CD14-positive monocyte (primary cell): ENCODE data around the gene DLGAP4. TPM values are rescaled to one million over a fixed set of nuclear protein-coding genes. Genes with fewer than 3 reads are reported as not detected.

Experiments
- DNase-seq, 3 donors: peaks; one replicate each; pipeline ENCODE4 v3.0.0-alpha.2; 2011 to 2022
- H2AFZ ChIP-seq: 2 replicates; pipeline ENCODE4 v1.6.0; 2012; ENCODE audit warnings: mild to moderate bottlenecking, low read depth, low read length, inconsistent platforms; ENCODE audit not compliant: insufficient read depth, poor library complexity, severe bottlenecking
- H3K27ac ChIP-seq, 2 donors: 1 replicate in 1 of 2; 2 replicates in 1 of 2; pipeline ENCODE4 v1.5.1; 2012 to 2013; ENCODE audit warnings: low read length in 2 of 2, control low read depth in 1 of 2, inconsistent platforms in 1 of 2, low read depth in 1 of 2, mild to moderate bottlenecking in 1 of 2
- H3K27me3 ChIP-seq, 2 donors: one replicate each; pipeline versions ENCODE4 v1.6.0 to v1.6.1; 2011 to 2013; ENCODE audit warnings: low read length in 2 of 2; ENCODE audit not compliant: control insufficient read depth in 2 of 2, insufficient read depth in 2 of 2
- H3K36me3 ChIP-seq, 2 donors: replicated peaks in 1 of 2; 1 replicate in 1 of 2; 2 replicates in 1 of 2; pipeline versions ENCODE4 v1.5.1 to v1.6.1; 2012 to 2013; ENCODE audit warnings: low read length in 2 of 2, control low read depth in 1 of 2, inconsistent platforms in 1 of 2, mild to moderate bottlenecking in 1 of 2; ENCODE audit not compliant: insufficient read depth in 2 of 2, control insufficient read depth in 1 of 2
- H3K4me1 ChIP-seq, 2 donors: 1 replicate in 1 of 2; 2 replicates in 1 of 2; pipeline versions ENCODE4 v1.5.1 to v1.6.1; 2012 to 2013; ENCODE audit warnings: low read length in 2 of 2, control low read depth in 1 of 2, inconsistent platforms in 1 of 2, mild to moderate bottlenecking in 1 of 2, moderate library complexity in 1 of 2; ENCODE audit not compliant: insufficient read depth in 2 of 2, control insufficient read depth in 1 of 2
- H3K4me2 ChIP-seq: replicated peaks from 2 replicates; pipeline ENCODE3; 2012; ENCODE audit warnings: low read length, moderate library complexity, mild to moderate bottlenecking; ENCODE audit not compliant: poor library complexity, severe bottlenecking; ENCODE audit errors: extremely low read depth
- H3K4me3 ChIP-seq, 3 experiments: fragments of 200-600 bp in 1 of 3; sonication (generic) in 1 of 3; replicated peaks in 1 of 3; 1 replicate in 2 of 3; 2 replicates in 1 of 3; pipeline ENCODE4 v1.5.1; 2011 to 2013; ENCODE audit warnings: low read length in 3 of 3, mild to moderate bottlenecking in 3 of 3, control low read depth in 2 of 3, low read depth in 2 of 3, inconsistent platforms in 1 of 3, moderate library complexity in 1 of 3
- H3K79me2 ChIP-seq: 2 replicates; pipeline ENCODE4 v1.6.0; 2012; ENCODE audit warnings: mild to moderate bottlenecking, control low read depth, inconsistent platforms, low read length, moderate library complexity; ENCODE audit not compliant: insufficient read depth
- H3K9ac ChIP-seq: 2 replicates; pipeline ENCODE4 v1.6.0; 2017; ENCODE audit warnings: low read length, mild to moderate bottlenecking; ENCODE audit not compliant: insufficient read depth, poor library complexity, severe bottlenecking
- H3K9me3 ChIP-seq, 2 donors: replicated peaks in 1 of 2; 1 replicate in 1 of 2; 2 replicates in 1 of 2; pipeline versions ENCODE4 v1.5.1 to v1.6.1; 2012 to 2013; ENCODE audit warnings: low read length in 2 of 2, control low read depth in 1 of 2; ENCODE audit not compliant: control insufficient read depth in 1 of 2, insufficient read depth in 1 of 2
- H4K20me1 ChIP-seq: 2 replicates; pipeline ENCODE4 v1.6.0; 2012; ENCODE audit warnings: mild to moderate bottlenecking, low read length, control low read depth, moderate library complexity; ENCODE audit not compliant: insufficient read depth
- H3K27ac Mint-ChIP-seq, 7 donors: one replicate each; pipeline ENCODE4 v1.8.0; 2020; ENCODE audit warnings: mild to moderate bottlenecking in 7 of 7, mixed read lengths in 7 of 7, moderate library complexity in 6 of 7, inconsistent platforms in 2 of 7
- H3K27me3 Mint-ChIP-seq, 3 donors: one replicate each; pipeline ENCODE4 v1.8.0; 2021 to 2022; ENCODE audit warnings: low read depth in 3 of 3, mild to moderate bottlenecking in 3 of 3, mixed read lengths in 3 of 3, moderate library complexity in 3 of 3, inconsistent platforms in 1 of 3
- H3K36me3 Mint-ChIP-seq, 2 donors: one replicate each; pipeline ENCODE4 v1.8.0; 2020; ENCODE audit warnings: mixed read lengths in 2 of 2, inconsistent platforms in 1 of 2, mild to moderate bottlenecking in 1 of 2
- H3K4me1 Mint-ChIP-seq: one replicate; pipeline ENCODE4 v1.8.0; 2020; ENCODE audit warnings: mild to moderate bottlenecking, mixed read lengths
- H3K4me3 Mint-ChIP-seq, 2 donors: one replicate each; pipeline ENCODE4 v1.8.0; 2020; ENCODE audit warnings: mild to moderate bottlenecking in 2 of 2, mixed read lengths in 2 of 2, moderate library complexity in 1 of 2
- H3K9me3 Mint-ChIP-seq, 7 donors: one replicate each; pipeline ENCODE4 v1.8.0; 2020 to 2022; ENCODE audit warnings: mixed read lengths in 7 of 7, mild to moderate bottlenecking in 6 of 7, moderate library complexity in 6 of 7, inconsistent platforms in 2 of 7
- WGBS: methylation state at CpG from one replicate; pipeline ENCODE4 v1.1.5; 2013; ENCODE audit warnings: missing lambda C conversion rate; ENCODE audit not compliant: insufficient coverage; 5-methylcytosine and 5-hydroxymethylcytosine counted together
- intact Hi-C, 2 donors: fragments of 100-400 bp; cut with micrococcal nuclease; formaldehyde crosslinking; loops; one replicate each; pipeline versions ENCODE4 v1.15.0 to v1.15.1; 2023
- polyA plus RNA-seq, 3 donors: library from polyadenylated mRNA; depleted of rRNA in 1 of 3; unstranded in 2 of 3; stranded (reverse) in 1 of 3; fragments of 300-500 nt in 2 of 3; fragments of >200 nt in 1 of 3; fragmentation: Illumina TruSeq in 2 of 3; gene quantifications; 1 replicate in 2 of 3; 2 replicates in 1 of 3; pipeline ENCODE4 v1.2.3, GENCODE V29; 2012 to 2021
- TF ChIP-seq, protein P1 (sequence below): fragments of 200-600 bp; IDR thresholded peaks from one replicate; pipeline ENCODE4 v1.8.0; 2022; ENCODE audit warnings: antibody characterized with exemption, mild to moderate bottlenecking

Gene DLGAP4
- polyA plus RNA-seq, 3 donors: 9.9 to 52.7 (median 17.6) TPM

DNA sequence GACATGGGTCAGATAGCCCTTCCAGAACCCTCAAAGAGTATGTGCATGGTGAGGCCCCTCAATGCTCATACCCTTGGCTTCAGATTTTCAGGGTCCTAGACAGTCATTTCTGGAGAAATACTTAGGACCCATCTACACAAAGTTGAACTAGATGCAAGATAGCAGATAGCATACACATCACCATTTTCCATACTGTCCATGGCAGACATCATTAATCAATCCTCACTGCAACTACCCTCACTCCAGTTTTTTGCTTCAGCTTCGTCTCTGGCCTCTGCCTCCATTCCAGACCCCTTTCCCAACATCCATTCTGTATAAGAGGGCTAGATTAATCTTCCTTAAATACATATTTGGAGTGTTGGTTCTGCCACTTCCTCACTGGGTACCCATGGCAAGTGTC, 139.7 kb downstream of the DLGAP4 start:
- Mint-ChIP-seq H3K4me1 (peaks cover 4% of the 10 kb centered on the region), H3K36me3 (no peaks in the 10 kb centered on the region), H3K27ac (no peak overlapping the region), H3K4me3 (no peak overlapping the region), H3K9me3 (peaks cover 0 to 5% (median 0%) of the 10 kb centered on the region in 7 donors), H3K27me3 (peaks cover 4 to 19% (median 15%) of the 10 kb centered on the region in 3 donors)
- no peak overlapping the region for H3K27ac ChIP-seq
- TF ChIP-seq, protein P1, sequence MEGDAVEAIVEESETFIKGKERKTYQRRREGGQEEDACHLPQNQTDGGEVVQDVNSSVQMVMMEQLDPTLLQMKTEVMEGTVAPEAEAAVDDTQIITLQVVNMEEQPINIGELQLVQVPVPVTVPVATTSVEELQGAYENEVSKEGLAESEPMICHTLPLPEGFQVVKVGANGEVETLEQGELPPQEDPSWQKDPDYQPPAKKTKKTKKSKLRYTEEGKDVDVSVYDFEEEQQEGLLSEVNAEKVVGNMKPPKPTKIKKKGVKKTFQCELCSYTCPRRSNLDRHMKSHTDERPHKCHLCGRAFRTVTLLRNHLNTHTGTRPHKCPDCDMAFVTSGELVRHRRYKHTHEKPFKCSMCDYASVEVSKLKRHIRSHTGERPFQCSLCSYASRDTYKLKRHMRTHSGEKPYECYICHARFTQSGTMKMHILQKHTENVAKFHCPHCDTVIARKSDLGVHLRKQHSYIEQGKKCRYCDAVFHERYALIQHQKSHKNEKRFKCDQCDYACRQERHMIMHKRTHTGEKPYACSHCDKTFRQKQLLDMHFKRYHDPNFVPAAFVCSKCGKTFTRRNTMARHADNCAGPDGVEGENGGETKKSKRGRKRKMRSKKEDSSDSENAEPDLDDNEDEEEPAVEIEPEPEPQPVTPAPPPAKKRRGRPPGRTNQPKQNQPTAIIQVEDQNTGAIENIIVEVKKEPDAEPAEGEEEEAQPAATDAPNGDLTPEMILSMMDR: no peak
- no peak for DNase-seq
- intact Hi-C loops: no loop called here
- H3K4me2 ChIP-seq: no peak overlapping the region
- no peaks in the 10 kb centered on the region for H4K20me1 ChIP-seq
- peaks cover 0 to 6% of the 10 kb centered on the region in 2 donors for H3K4me1 ChIP-seq
- H3K9ac ChIP-seq: no peak overlapping the region
- no peaks in the 10 kb centered on the region for H3K27me3 ChIP-seq
- no peaks in the 10 kb centered on the region for H3K9me3 ChIP-seq
- H3K36me3 ChIP-seq: no peaks in the 10 kb centered on the region
- H3K79me2 ChIP-seq: no peaks in the 10 kb centered on the region
- no CpG with 5 or more reads among the region's 1 CpG for whole genome bisulfite sequencing
- no peak overlapping the region for H3K4me3 ChIP-seq
- H2AFZ ChIP-seq: no peak overlapping the region

DNA sequence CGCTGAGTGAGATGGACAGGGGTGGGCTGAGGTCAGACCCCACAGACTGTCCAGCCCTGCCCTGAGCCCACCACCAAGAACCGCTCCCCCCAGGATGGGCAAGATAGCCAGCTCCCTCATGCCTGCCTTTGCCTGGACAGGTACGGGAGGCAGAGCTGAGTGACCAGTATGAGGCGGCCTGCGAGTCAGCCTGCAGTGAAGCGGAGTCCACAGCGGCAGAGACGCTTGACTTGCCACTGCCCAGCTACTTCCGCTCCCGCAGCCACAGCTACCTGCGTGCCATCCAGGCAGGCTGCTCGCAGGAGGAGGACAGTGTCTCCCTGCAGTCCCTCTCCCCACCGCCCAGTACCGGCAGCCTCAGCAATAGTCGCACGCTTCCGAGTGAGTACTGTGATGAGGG, 140.4 kb downstream of the DLGAP4 start:
- Histone ChIP-seq H4K20me1 (no peaks in the 10 kb centered on the region), H3K79me2 (no peaks in the 10 kb centered on the region), H2AFZ (no peak overlapping the region), H3K4me3 (no peak overlapping the region), H3K27ac (no peak overlapping the region), H3K36me3 (no peaks in the 10 kb centered on the region), H3K4me2 (no peak overlapping the region), H3K27me3 (no peaks in the 10 kb centered on the region), H3K9ac (no peak overlapping the region), H3K4me1 (peaks cover 0 to 6% of the 10 kb centered on the region in 2 donors), H3K9me3 (no peaks in the 10 kb centered on the region)
- WGBS: 95% methylated on average over 15 of the region's 17 CpGs
- DNase-seq: no peak
- no peaks in the 10 kb centered on the region for H3K36me3 Mint-ChIP-seq
- intact Hi-C loops: no loop called here
- H3K4me1 Mint-ChIP-seq: peaks cover 2% of the 10 kb centered on the region
- no peak overlapping the region for H3K27ac Mint-ChIP-seq
- TF ChIP-seq, protein P1: no peak
- peaks cover 0 to 5% (median 0%) of the 10 kb centered on the region in 7 donors for H3K9me3 Mint-ChIP-seq
- H3K27me3 Mint-ChIP-seq: peaks cover 8 to 22% (median 15%) of the 10 kb centered on the region in 3 donors
- no peak overlapping the region for H3K4me3 Mint-ChIP-seq
